GM20431 (cell line): ENCODE results near the gene TCEA2.

Source experiments
- in situ Hi-C: fragments of 300-500 bp; cut with MseI, MboI; formaldehyde crosslinking; loops from one replicate; pipeline ENCODE4 v1.15.0; 2020; ENCODE audit warnings: low sequenced_read_pairs; ENCODE audit not compliant: unreplicated experiment

Gene TCEA2

GRCh38 chr20:64062276-64062595, 762 bp upstream of the TCEA2 start:
- in situ Hi-C loops, result no loop called here

- in situ Hi-C loops, result no loop called here
These were observed 569 bp downstream of the TCEA2 start for GRCh38 chr20:64063389-64064144.

GRCh38 chr20:64064145-64064698, 1.2 kb downstream of the TCEA2 start:
- in situ Hi-C loops, result no loop called here

GRCh38 chr20:64065062-64065973, 2.3 kb downstream of the TCEA2 start:
- in situ Hi-C loops, result no loop called here

GRCh38 chr20:64065974-64066343, 3.0 kb downstream of the TCEA2 start:
- in situ Hi-C loops, result no loop called here

GRCh38 chr20:64067005-64067632, 4.1 kb downstream of the TCEA2 start:
- in situ Hi-C loops, result no loop called here

GRCh38 chr20:64067733-64068307, 4.8 kb downstream of the TCEA2 start:
- in situ Hi-C loops, result no loop called here

- in situ Hi-C loops, result no loop called here
These were observed 5.6 kb downstream of the TCEA2 start for GRCh38 chr20:64068386-64069208.

- in situ Hi-C loops, result no loop called here
These were observed 6.2 kb downstream of the TCEA2 start for GRCh38 chr20:64069209-64069613.

GRCh38 chr20:64069614-64070243, 6.7 kb downstream of the TCEA2 start:
- in situ Hi-C loops, result no loop called here

GRCh38 chr20:64070244-64070993, 7.4 kb downstream of the TCEA2 start:
- in situ Hi-C loops, result no loop called here

GRCh38 chr20:64071341-64072332, 8.6 kb downstream of the TCEA2 start:
- in situ Hi-C loops, result no loop called here

- in situ Hi-C loops, result no loop called here
These were observed 9.6 kb downstream of the TCEA2 start for GRCh38 chr20:64072498-64073063.

GRCh38 chr20:64073476-64074183, 10.6 kb downstream of the TCEA2 start:
- in situ Hi-C loops, result no loop called here

- in situ Hi-C loops, result no loop called here
These were observed 11.3 kb downstream of the TCEA2 start for GRCh38 chr20:64074184-64074789.

- in situ Hi-C loops, result no loop called here
These were observed 12.0 kb downstream of the TCEA2 start for GRCh38 chr20:64074963-64075362.
